ENCODE results near the gene HSD11B2. TPM values are rescaled to one million over a fixed set of nuclear protein-coding genes. Genes with fewer than 3 reads are reported as not detected.

The HSD11B2 gene
- total RNA-seq, 1 experiment from 2014 or later: 2.4 TPM

GRCh38 chr16:67454104-67454503 is 23.2 kb downstream of the HSD11B2 start:
- CTCF ChIA-PET: no interaction called here
- no peaks in the 10 kb centered on the region for H3K9me2 ChIP-seq (replicated peaks; ENCODE audit: low read length)
- no peaks in the 10 kb centered on the region for H3K79me2 ChIP-seq (ENCODE audit: low read length)
- H3K36me3 ChIP-seq (ENCODE audit: low read depth, low read length): no peaks in the 10 kb centered on the region
- TF ChIP-seq, protein P1, sequence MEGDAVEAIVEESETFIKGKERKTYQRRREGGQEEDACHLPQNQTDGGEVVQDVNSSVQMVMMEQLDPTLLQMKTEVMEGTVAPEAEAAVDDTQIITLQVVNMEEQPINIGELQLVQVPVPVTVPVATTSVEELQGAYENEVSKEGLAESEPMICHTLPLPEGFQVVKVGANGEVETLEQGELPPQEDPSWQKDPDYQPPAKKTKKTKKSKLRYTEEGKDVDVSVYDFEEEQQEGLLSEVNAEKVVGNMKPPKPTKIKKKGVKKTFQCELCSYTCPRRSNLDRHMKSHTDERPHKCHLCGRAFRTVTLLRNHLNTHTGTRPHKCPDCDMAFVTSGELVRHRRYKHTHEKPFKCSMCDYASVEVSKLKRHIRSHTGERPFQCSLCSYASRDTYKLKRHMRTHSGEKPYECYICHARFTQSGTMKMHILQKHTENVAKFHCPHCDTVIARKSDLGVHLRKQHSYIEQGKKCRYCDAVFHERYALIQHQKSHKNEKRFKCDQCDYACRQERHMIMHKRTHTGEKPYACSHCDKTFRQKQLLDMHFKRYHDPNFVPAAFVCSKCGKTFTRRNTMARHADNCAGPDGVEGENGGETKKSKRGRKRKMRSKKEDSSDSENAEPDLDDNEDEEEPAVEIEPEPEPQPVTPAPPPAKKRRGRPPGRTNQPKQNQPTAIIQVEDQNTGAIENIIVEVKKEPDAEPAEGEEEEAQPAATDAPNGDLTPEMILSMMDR (conservative IDR thresholded peaks at IDR 0.05; ENCODE audit: low read depth, low read length): no peak
- H3K9me3 ChIP-seq (ENCODE audit: low read length): no peaks in the 10 kb centered on the region
- BruUV-seq (replicated peaks): no TSS peak
- H2AFZ ChIP-seq (ENCODE audit: low read length): no peak overlapping the region
- H3K4me2 ChIP-seq (ENCODE audit: low read length): no peak overlapping the region
- no peaks in the 10 kb centered on the region for H3F3A ChIP-seq (ENCODE audit: low read length, unreplicated experiment)
- H3K9ac ChIP-seq (ENCODE audit: low read length): no peak overlapping the region
- ATAC-seq (no peak), DNase-seq (no peak)
- H4K20me1 ChIP-seq (ENCODE audit: low read length): no peaks in the 10 kb centered on the region
- no peak overlapping the region for H3K4me3 ChIP-seq (ENCODE audit: low read length)
- intact Hi-C loops (cut with micrococcal nuclease): no loop called here
- no peaks in the 10 kb centered on the region for H3K4me1 ChIP-seq (ENCODE audit: insufficient read depth, low read length)
- H3K27me3 ChIP-seq (ENCODE audit: low read length): no peaks in the 10 kb centered on the region
- no peak overlapping the region for H3K27ac ChIP-seq (ENCODE audit: low read length)
- POLR2A ChIA-PET (ENCODE audit: unreplicated experiment): no interaction called here

GRCh38 chr16:67454852-67455251 is 23.9 kb downstream of the HSD11B2 start:
- Histone ChIP-seq H3K9me3 (ENCODE audit: low read length) (no peaks in the 10 kb centered on the region), H3K9ac (ENCODE audit: low read length) (no peak overlapping the region), H3K36me3 (ENCODE audit: low read depth, low read length) (no peaks in the 10 kb centered on the region), H3K4me1 (ENCODE audit: insufficient read depth, low read length) (no peaks in the 10 kb centered on the region), H3K79me2 (ENCODE audit: low read length) (no peaks in the 10 kb centered on the region), H3K27ac (ENCODE audit: low read length) (no peak overlapping the region), H3F3A (ENCODE audit: low read length, unreplicated experiment) (no peaks in the 10 kb centered on the region), H3K27me3 (ENCODE audit: low read length) (no peaks in the 10 kb centered on the region), H3K9me2 (replicated peaks; ENCODE audit: low read length) (no peaks in the 10 kb centered on the region), H3K4me2 (ENCODE audit: low read length) (no peak overlapping the region), H3K4me3 (ENCODE audit: low read length) (no peak overlapping the region), H4K20me1 (ENCODE audit: low read length) (no peaks in the 10 kb centered on the region), H2AFZ (ENCODE audit: low read length) (no peak overlapping the region)
- no TSS peak for BruUV-seq (replicated peaks)
- TF ChIP-seq EZH2 (IDR thresholded peaks at IDR 0.05; ENCODE audit: low read length, unreplicated experiment): no peak
- no peak for TF ChIP-seq EZH2phosphoT487 (IDR thresholded peaks at IDR 0.05; ENCODE audit: borderline replicate concordance, low read length)
- TF ChIP-seq, protein P1 (conservative IDR thresholded peaks at IDR 0.05; ENCODE audit: low read depth, low read length): no peak
- intact Hi-C loops (cut with micrococcal nuclease): no loop called here
- ATAC-seq (no peak), DNase-seq (no peak)
- ChIA-PET POLR2A (ENCODE audit: unreplicated experiment) (no interaction called here), CTCF (interaction anchor here (0.7 kb wide), 1 partner anchor 24 kb away, joined by 4 read pairs; the partner anchor contains the start of gene HSD11B2)

DNA sequence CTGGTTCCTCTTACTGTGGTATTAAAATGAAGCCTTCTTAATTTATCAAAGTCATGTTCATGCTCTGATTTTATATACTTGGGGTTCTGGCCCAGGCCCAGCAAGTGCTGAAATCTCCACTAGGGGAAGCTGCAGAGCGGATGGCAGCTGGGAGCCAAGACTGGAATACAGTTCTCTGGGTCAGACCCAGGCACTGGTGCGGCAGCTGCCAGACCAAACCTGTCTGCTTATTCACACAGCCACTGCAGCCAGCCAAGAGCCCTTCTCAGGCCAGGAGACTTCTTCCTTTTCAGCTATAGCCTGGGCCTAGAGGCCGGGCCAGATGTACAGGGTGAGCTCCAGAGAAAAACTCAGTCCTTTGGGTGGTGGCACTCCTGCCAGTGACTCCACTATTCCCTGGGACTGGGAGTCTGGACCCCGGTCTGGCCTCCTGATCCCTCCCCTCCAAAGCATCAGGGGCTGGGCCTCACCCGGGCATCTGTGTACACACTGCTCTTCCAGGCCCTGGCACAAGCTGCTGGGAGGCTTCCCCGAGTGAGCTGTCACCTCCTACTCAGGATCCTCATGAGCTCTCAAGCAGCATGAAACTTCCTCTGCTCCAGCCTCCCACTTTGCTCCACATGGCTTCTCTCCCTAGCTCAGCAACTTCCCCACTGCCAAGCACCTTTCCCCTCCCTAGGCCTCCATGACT is 25.6 kb downstream of the HSD11B2 start:
- no peaks in the 10 kb centered on the region for H3K4me1 ChIP-seq (ENCODE audit: insufficient read depth, low read length)
- no peaks in the 10 kb centered on the region for H3K27me3 ChIP-seq (ENCODE audit: low read length)
- BruUV-seq (replicated peaks): no TSS peak
- intact Hi-C loops (cut with micrococcal nuclease): no loop called here
- no peaks in the 10 kb centered on the region for H3F3A ChIP-seq (ENCODE audit: low read length, unreplicated experiment)
- no peak for TF ChIP-seq EZH2 (IDR thresholded peaks at IDR 0.05; ENCODE audit: low read length, unreplicated experiment)
- TF ChIP-seq, protein P1 (conservative IDR thresholded peaks at IDR 0.05; ENCODE audit: low read depth, low read length): peak; percentile 46
- H3K79me2 ChIP-seq (ENCODE audit: low read length): no peaks in the 10 kb centered on the region
- DNase-seq (no peak), ATAC-seq (no peak)
- no peak overlapping the region for H2AFZ ChIP-seq (ENCODE audit: low read length)
- no peak overlapping the region for H3K4me3 ChIP-seq (ENCODE audit: low read length)
- POLR2A ChIA-PET (ENCODE audit: unreplicated experiment): no interaction called here
- CTCF ChIA-PET: interaction anchor here (0.6 kb wide), 1 partner anchor 21 kb away, joined by 4 read pairs; no protein-coding TSS in a partner anchor
- no peaks in the 10 kb centered on the region for H3K9me3 ChIP-seq (ENCODE audit: low read length)
- no peaks in the 10 kb centered on the region for H3K36me3 ChIP-seq (ENCODE audit: low read depth, low read length)
- H3K9ac ChIP-seq (ENCODE audit: low read length): no peak overlapping the region
- H3K4me2 ChIP-seq (ENCODE audit: low read length): no peak overlapping the region
- H4K20me1 ChIP-seq (ENCODE audit: low read length): no peaks in the 10 kb centered on the region
- H3K9me2 ChIP-seq (replicated peaks; ENCODE audit: low read length): no peaks in the 10 kb centered on the region
- H3K27ac ChIP-seq (ENCODE audit: low read length): no peak overlapping the region
